ENCODE data around the gene CYYR1. TPM values are rescaled to one million over a fixed set of nuclear protein-coding genes. Genes with fewer than 3 reads are reported as not detected.

CYYR1 gene
- total RNA-seq, 1 experiment from 2014 or later: not detected

- no peak overlapping the region for H3K27ac ChIP-seq (ENCODE audit: low read length)
- no peak for ATAC-seq
Observed at GRCh38 chr21:26559099-26559498, 14.0 kb downstream of the CYYR1 start.

GRCh38 chr21:26557106-26557505 lies 16.0 kb downstream of the CYYR1 start:
- CTCF ChIA-PET: no interaction called here
- BruUV-seq (replicated peaks): no TSS peak
- intact Hi-C loops (cut with micrococcal nuclease): no loop called here

More at GRCh38 chr21:26559099-26559498, 14.0 kb downstream of the CYYR1 start:
- Histone ChIP-seq H3K9ac (ENCODE audit: low read length) (no peak overlapping the region), H3K4me1 (ENCODE audit: insufficient read depth, low read length) (no peaks in the 10 kb centered on the region), H3K9me2 (replicated peaks; ENCODE audit: low read length) (no peaks in the 10 kb centered on the region), H3K4me3 (ENCODE audit: low read length) (no peak overlapping the region), H4K20me1 (ENCODE audit: low read length) (no peaks in the 10 kb centered on the region), H3K36me3 (ENCODE audit: low read depth, low read length) (no peaks in the 10 kb centered on the region), H3F3A (ENCODE audit: low read length, unreplicated experiment) (no peaks in the 10 kb centered on the region), H3K79me2 (ENCODE audit: low read length) (no peaks in the 10 kb centered on the region), H3K4me2 (ENCODE audit: low read length) (no peak overlapping the region), H3K9me3 (ENCODE audit: low read length) (no peaks in the 10 kb centered on the region), H2AFZ (ENCODE audit: low read length) (no peak overlapping the region), H3K27me3 (ENCODE audit: low read length) (no peaks in the 10 kb centered on the region)
- BruUV-seq (replicated peaks): no TSS peak
- DNase-seq: no peak
- ChIA-PET CTCF (no interaction called here), POLR2A (ENCODE audit: unreplicated experiment) (no interaction called here)
- intact Hi-C loops (cut with micrococcal nuclease): no loop called here
- TF ChIP-seq EZH2 (IDR thresholded peaks at IDR 0.05; ENCODE audit: low read length, unreplicated experiment) (no peak), CTCF (conservative IDR thresholded peaks at IDR 0.05; ENCODE audit: low read depth, low read length) (no peak), EZH2phosphoT487 (IDR thresholded peaks at IDR 0.05; ENCODE audit: borderline replicate concordance, low read length) (no peak)

More at GRCh38 chr21:26557106-26557505, 16.0 kb downstream of the CYYR1 start:
- no peak for DNase-seq
- H3F3A ChIP-seq (ENCODE audit: low read length, unreplicated experiment): no peaks in the 10 kb centered on the region
- H4K20me1 ChIP-seq (ENCODE audit: low read length): no peaks in the 10 kb centered on the region
- no peaks in the 10 kb centered on the region for H3K9me3 ChIP-seq (ENCODE audit: low read length)
- H3K4me1 ChIP-seq (ENCODE audit: insufficient read depth, low read length): no peaks in the 10 kb centered on the region
- ATAC-seq: no peak
- H3K27ac ChIP-seq (ENCODE audit: low read length): no peak overlapping the region
- no peak overlapping the region for H3K4me3 ChIP-seq (ENCODE audit: low read length)
- TF ChIP-seq EZH2 (IDR thresholded peaks at IDR 0.05; ENCODE audit: low read length, unreplicated experiment): no peak
- TF ChIP-seq EZH2phosphoT487 (IDR thresholded peaks at IDR 0.05; ENCODE audit: borderline replicate concordance, low read length): no peak
- TF ChIP-seq CTCF (conservative IDR thresholded peaks at IDR 0.05; ENCODE audit: low read depth, low read length): no peak
- no peaks in the 10 kb centered on the region for H3K36me3 ChIP-seq (ENCODE audit: low read depth, low read length)
- POLR2A ChIA-PET (ENCODE audit: unreplicated experiment): no interaction called here
- no peak overlapping the region for H3K4me2 ChIP-seq (ENCODE audit: low read length)
- H3K9ac ChIP-seq (ENCODE audit: low read length): no peak overlapping the region
- no peaks in the 10 kb centered on the region for H3K9me2 ChIP-seq (replicated peaks; ENCODE audit: low read length)
- H3K79me2 ChIP-seq (ENCODE audit: low read length): no peaks in the 10 kb centered on the region
- no peaks in the 10 kb centered on the region for H3K27me3 ChIP-seq (ENCODE audit: low read length)
- no peak overlapping the region for H2AFZ ChIP-seq (ENCODE audit: low read length)
